Mesothelial cell of epicardium (in vitro differentiated cells): ENCODE data around the gene HACE1. TPM values are rescaled to one million over a fixed set of nuclear protein-coding genes. Genes with fewer than 3 reads are reported as not detected.

Experiments used
- DNase-seq, 2 experiments: peaks; one replicate each; pipeline ENCODE4 v3.0.0; 2021; ENCODE audit warnings: low spot score in 2 of 2; ENCODE audit not compliant: unreplicated experiment in 2 of 2
- H3K27ac Mint-ChIP-seq: 2 replicates; pipeline ENCODE4 v1.8.0; 2021; ENCODE audit warnings: mixed read lengths
- H3K27me3 Mint-ChIP-seq: 2 replicates; pipeline ENCODE4 v1.8.0; 2021; ENCODE audit warnings: low read depth, mixed read lengths
- H3K36me3 Mint-ChIP-seq: 2 replicates; pipeline ENCODE4 v1.8.0; 2021; ENCODE audit warnings: mixed read lengths
- H3K4me1 Mint-ChIP-seq: 2 replicates; pipeline ENCODE4 v1.8.0; 2021; ENCODE audit warnings: mixed read lengths
- H3K4me3 Mint-ChIP-seq: 2 replicates; pipeline ENCODE4 v1.8.0; 2021; ENCODE audit warnings: mild to moderate bottlenecking, moderate library complexity, mixed read lengths
- H3K9me3 Mint-ChIP-seq: 2 replicates; pipeline ENCODE4 v1.8.0; 2021; ENCODE audit warnings: mixed read lengths
- total RNA-seq: library from RNA; stranded (reverse); gene quantifications from 3 replicates; pipeline ENCODE4 v1.2.1, GENCODE V29; 2021
- TF ChIP-seq, protein P1 (sequence below): fragments of 200-600 bp; sonication (generic); IDR thresholded peaks from one replicate; pipeline ENCODE4 v1.5.0; 2021; ENCODE audit warnings: antibody characterized with exemption; ENCODE audit not compliant: unreplicated experiment

HACE1 gene
- total RNA-seq, 1 donor from 2014 or later: 25.9 TPM

DNA sequence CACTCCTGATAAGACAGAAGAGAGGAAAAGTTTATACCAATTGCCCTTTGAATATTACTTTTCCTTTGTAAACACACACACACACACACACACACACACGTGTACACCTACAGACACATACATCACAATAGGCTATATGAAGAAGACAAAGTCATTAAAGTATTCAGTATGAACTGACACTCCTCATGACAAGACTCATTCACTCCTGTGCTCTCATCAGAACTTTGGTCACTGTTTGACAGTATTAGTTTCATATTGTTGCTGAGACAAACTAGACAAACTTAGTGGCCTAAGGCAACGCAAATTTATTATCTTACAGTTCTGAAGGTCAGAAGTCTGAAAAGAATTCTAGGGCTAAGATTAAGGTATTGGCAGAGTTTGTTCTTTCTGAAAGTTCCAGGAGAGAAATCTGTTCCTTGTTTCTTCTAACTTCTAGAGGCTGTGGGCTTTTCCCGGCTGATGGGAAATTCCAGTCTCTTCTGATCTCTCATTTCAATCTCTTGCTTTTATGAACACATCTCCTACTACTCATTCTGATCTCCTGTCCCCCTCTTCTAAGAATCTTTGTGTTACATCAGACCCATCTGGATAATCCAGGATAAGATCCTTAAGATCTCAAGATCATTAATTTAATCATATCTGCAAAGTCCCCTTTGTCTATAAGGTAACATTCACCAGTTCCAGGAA lies 171.3 kb downstream of the HACE1 start:
- no peak for DNase-seq
- H3K27me3 Mint-ChIP-seq: no peaks in the 10 kb centered on the region

DNA sequence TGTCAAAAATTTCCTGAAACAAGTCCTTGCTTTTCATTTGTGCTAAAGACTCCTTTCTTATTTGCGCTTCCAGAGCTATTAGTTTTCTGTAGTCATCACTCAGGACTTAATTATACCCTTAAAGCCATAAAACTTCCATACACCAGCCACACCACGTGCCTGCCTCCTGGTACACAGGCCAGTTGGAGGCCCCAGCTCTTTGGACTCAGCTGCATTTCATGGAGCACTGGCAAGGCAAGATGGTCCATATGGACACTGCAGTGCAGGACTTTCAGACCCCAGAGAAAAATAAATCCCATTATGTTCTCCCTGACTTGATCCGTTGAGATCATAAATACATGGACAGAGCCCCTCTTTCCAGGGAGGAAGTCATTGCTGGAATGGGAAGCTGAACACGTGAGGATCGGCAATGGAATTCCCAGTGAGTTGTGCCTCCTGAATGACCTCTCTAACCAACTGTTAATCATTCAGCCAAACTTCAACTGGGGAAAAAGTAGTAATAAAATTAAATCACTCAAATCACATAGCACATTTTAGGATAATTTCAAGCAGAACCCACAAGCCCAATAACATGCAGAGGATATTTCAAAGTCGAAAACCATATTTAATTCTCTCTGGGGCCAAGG lies 173.1 kb downstream of the HACE1 start:
- TF ChIP-seq, protein P1, sequence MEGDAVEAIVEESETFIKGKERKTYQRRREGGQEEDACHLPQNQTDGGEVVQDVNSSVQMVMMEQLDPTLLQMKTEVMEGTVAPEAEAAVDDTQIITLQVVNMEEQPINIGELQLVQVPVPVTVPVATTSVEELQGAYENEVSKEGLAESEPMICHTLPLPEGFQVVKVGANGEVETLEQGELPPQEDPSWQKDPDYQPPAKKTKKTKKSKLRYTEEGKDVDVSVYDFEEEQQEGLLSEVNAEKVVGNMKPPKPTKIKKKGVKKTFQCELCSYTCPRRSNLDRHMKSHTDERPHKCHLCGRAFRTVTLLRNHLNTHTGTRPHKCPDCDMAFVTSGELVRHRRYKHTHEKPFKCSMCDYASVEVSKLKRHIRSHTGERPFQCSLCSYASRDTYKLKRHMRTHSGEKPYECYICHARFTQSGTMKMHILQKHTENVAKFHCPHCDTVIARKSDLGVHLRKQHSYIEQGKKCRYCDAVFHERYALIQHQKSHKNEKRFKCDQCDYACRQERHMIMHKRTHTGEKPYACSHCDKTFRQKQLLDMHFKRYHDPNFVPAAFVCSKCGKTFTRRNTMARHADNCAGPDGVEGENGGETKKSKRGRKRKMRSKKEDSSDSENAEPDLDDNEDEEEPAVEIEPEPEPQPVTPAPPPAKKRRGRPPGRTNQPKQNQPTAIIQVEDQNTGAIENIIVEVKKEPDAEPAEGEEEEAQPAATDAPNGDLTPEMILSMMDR: no peak
- no peak overlapping the region for H3K4me3 Mint-ChIP-seq
- peaks cover 41% of the 10 kb centered on the region for H3K4me1 Mint-ChIP-seq
- H3K36me3 Mint-ChIP-seq: peaks cover 4% of the 10 kb centered on the region
- peak overlapping the region; percentile 63 for H3K27ac Mint-ChIP-seq
- H3K9me3 Mint-ChIP-seq: peaks cover 5% of the 10 kb centered on the region
- DNase-seq: no peak
- H3K27me3 Mint-ChIP-seq: no peaks in the 10 kb centered on the region

More for the DNA sequence above, 171.3 kb downstream of the HACE1 start:
- Mint-ChIP-seq H3K36me3 (peaks cover 4% of the 10 kb centered on the region), H3K9me3 (peaks cover 5% of the 10 kb centered on the region), H3K4me3 (no peak overlapping the region), H3K4me1 (peaks cover 39% of the 10 kb centered on the region), H3K27ac (peak overlapping the region; percentile 43)
- TF ChIP-seq, protein P1: no peak

DNA sequence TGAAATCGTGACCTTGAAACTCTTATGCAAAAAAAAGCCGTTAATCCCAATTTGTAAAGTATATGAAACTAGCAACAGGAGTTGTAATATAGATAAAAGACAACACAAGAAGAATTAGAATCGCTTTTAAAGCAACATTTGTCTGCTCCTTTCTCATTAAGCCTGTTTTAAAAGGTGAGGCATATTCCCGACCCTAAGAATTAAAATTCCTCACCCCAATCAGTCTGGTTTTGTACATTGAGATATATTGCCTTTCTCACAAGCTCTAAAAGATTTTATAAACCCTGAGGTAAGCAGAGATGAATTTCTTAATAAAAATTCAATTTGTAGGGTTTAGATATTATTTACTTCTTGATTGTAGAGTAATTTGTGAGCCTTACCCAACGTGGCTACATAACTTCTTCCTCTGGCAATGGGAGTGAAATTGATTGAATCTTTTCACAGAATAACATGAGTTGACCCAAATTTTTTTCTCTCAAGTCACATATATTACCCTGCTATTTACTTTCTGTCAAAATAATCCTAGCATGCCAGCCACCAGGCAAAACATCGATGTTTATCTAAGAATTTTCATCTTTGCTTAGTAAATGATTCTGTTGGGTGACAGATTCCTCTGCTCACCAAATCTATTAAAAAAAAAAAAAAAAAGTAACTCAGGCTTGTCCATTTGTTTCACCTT lies 173.7 kb downstream of the HACE1 start:
- peaks cover 47% of the 10 kb centered on the region for H3K4me1 Mint-ChIP-seq
- no peaks in the 10 kb centered on the region for H3K27me3 Mint-ChIP-seq
- H3K36me3 Mint-ChIP-seq: peaks cover 4% of the 10 kb centered on the region
- TF ChIP-seq, protein P1: no peak
- H3K9me3 Mint-ChIP-seq: peaks cover 5% of the 10 kb centered on the region
- H3K27ac Mint-ChIP-seq: no peak overlapping the region
- no peak overlapping the region for H3K4me3 Mint-ChIP-seq
- DNase-seq: no peak

DNA sequence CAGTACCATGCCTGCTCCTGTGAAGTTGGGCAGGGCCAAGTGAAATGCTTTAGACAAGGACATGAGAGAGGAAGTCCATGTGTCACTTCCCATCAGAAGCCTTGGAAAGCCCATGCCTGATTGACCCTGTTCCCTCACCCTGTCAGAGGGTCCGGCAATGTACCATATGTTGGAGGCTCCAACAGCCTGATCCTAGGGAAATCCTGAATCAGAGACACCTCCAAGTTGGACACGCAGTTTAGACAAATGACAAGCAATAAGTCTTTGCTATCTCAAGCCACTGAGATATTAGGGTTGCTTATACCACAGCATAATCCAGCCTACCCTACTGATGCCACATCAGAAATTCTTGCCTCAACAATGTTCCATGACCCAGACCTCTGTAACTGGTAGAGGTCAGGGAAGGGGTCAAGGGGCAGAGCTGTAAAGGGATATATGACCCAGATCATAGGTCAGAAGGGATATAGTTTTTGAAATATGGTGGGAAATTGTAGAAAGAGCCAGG lies 174.8 kb downstream of the HACE1 start:
- Mint-ChIP-seq H3K4me3 (no peak overlapping the region), H3K27me3 (no peaks in the 10 kb centered on the region), H3K9me3 (no peaks in the 10 kb centered on the region), H3K27ac (no peak overlapping the region), H3K4me1 (peaks cover 50% of the 10 kb centered on the region), H3K36me3 (no peaks in the 10 kb centered on the region)
- TF ChIP-seq, protein P1: no peak
- no peak for DNase-seq

DNA sequence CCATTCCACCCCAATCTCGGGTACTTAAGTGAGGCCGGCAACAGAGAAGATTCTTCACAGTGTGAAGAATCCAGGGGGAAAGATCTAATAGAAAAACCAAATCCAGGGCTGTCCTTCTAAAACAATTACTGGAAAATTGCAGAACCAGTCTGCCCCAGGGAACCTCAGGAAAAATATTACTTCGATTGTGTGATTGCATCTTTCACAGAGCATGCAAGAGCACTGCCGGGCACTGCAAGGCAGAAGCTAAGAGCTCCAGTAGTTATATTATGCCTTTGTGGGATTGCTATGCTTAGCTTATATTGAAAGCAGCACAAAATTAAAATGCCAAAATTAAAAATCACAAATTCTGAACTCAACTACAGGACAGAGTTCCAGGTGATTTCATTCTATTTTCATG lies 175.9 kb downstream of the HACE1 start:
- Mint-ChIP-seq H3K27me3 (no peaks in the 10 kb centered on the region), H3K27ac (no peak overlapping the region), H3K4me3 (no peak overlapping the region), H3K9me3 (peaks cover 5% of the 10 kb centered on the region), H3K36me3 (peaks cover 5% of the 10 kb centered on the region), H3K4me1 (peaks cover 48% of the 10 kb centered on the region)
- TF ChIP-seq, protein P1: no peak
- DNase-seq: no peak
